GM19455 (cell line): ENCODE results near the gene ADAMTSL2.

Source experiments
- ATAC-seq: cut with Tn5 transposase; IDR thresholded peaks from one replicate; pipeline ENCODE4 v1.9.1; 2021; ENCODE audit not compliant: unreplicated experiment

Gene ADAMTSL2

GRCh38 chr9:133532937-133533668 lies 1.4 kb upstream of the ADAMTSL2 start:
- ATAC-seq, result no peak

- ATAC-seq, result no peak
Measured at GRCh38 chr9:133533857-133534256, 647 bp upstream of the ADAMTSL2 start.

- ATAC-seq, result no peak
Measured at GRCh38 chr9:133535306-133535877, 888 bp downstream of the ADAMTSL2 start.

- ATAC-seq, result no peak
Measured at GRCh38 chr9:133536080-133536479, 1.6 kb downstream of the ADAMTSL2 start.

GRCh38 chr9:133536536-133536935 lies 2.0 kb downstream of the ADAMTSL2 start:
- ATAC-seq, result no peak

- no peak for ATAC-seq
Measured at GRCh38 chr9:133537257-133537656, 2.8 kb downstream of the ADAMTSL2 start.

GRCh38 chr9:133538176-133538575 lies 3.7 kb downstream of the ADAMTSL2 start:
- no peak for ATAC-seq

- no peak for ATAC-seq
Measured at GRCh38 chr9:133538851-133539833, 4.6 kb downstream of the ADAMTSL2 start.

GRCh38 chr9:133539991-133540697 lies 5.6 kb downstream of the ADAMTSL2 start:
- ATAC-seq, result no peak

GRCh38 chr9:133540698-133541025 lies 6.2 kb downstream of the ADAMTSL2 start:
- ATAC-seq, result no peak

- no peak for ATAC-seq
Measured at GRCh38 chr9:133542002-133542401, 7.5 kb downstream of the ADAMTSL2 start.

GRCh38 chr9:133543772-133544467 lies 9.4 kb downstream of the ADAMTSL2 start:
- ATAC-seq, result no peak

GRCh38 chr9:133545494-133546286 lies 11.2 kb downstream of the ADAMTSL2 start:
- ATAC-seq, result no peak

- ATAC-seq, result no peak
Measured at GRCh38 chr9:133546287-133546680, 11.8 kb downstream of the ADAMTSL2 start.

GRCh38 chr9:133547116-133547515 lies 12.6 kb downstream of the ADAMTSL2 start:
- no peak for ATAC-seq

- ATAC-seq, result no peak
Measured at GRCh38 chr9:133551446-133551845, 16.9 kb downstream of the ADAMTSL2 start.

- ATAC-seq, result no peak
Measured at GRCh38 chr9:133552236-133552635, 17.7 kb downstream of the ADAMTSL2 start.

GRCh38 chr9:133553123-133553522 lies 18.6 kb downstream of the ADAMTSL2 start:
- ATAC-seq, result no peak

- no peak for ATAC-seq
Measured at GRCh38 chr9:133553973-133554713, 19.6 kb downstream of the ADAMTSL2 start.
